Activated T-cell treated with anti-CD3 and anti-CD28 coated beads, Interleukin-2, amount 50 U/mL, for 1 hour (primary cell): ENCODE measurements around the gene RAB8A.
"Not testable (repeated sequence)": the region's sequence is repeated elsewhere in the genome, so short reads cannot be mapped to it uniquely, and the experiment has no call there.

Experiments used
- DNase-seq: peaks from one replicate; pipeline ENCODE4 v3.0.0-alpha.2; 2020

The RAB8A gene

DNA sequence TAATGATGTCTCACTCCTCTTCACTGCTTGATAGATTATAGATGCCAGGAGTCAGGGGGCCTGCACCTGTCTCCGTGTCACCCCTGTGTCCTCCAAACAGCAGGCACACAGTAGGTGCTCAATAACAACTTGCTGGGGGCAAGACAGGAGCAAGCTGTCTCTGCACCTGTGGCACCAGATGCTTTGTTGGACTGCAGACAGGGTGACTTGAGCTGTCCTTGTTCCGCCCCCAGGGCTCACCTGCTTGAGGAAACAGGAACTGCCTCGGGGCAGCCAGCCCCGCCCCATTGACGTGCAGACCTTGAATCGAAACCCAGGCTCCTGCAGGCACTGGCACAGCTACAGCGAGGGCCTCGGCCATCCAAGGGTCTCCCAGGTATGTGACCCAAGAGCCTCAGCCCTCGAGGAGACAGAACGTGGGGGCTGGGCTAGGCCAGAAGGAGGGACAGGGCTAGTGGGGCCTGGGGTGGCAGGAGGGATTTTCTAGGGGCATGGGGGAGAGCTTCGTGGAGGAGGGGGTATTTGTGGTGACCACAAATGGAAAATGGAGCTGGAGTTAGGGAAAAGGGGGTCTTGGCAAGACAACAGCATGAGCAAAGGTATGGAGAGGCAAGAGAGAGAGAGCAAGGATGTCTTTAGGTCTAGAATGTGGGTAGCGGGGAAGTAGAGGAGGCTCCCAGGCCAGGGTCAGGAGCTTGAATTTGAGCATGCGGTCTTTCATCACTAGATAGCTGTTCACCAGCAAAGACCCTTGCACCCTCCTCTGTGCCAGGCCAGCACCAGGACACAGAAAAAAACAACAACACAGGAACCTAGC is 31.9 kb downstream of the RAB8A start, which contains the start of gene HSH2D:
Gene HSH2D, plus strand, starts transcription at position 287 of the 817 bp plus-strand sequence. CDS start 5,066 bp downstream, outside the sequence.
- DNase-seq, result peak; percentile 77

DNA sequence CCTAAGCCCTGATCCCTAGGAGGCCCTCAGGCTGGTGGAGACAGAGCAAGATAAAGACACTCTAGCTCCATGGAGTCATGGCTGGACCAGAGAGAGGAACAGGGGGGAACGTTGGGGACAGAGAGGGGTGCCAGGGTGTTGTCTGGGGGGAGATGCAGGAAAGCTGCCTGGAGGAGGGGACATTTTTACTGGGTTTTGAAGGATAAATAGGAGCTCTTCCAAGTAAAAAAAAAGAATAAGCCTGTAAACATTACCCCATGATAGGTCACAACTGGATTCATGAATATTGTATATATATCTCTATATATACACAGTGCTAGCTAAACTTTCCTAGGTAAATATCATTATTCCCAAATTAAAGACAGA is 32.5 kb downstream of the RAB8A start:
- no peak for DNase-seq

DNA sequence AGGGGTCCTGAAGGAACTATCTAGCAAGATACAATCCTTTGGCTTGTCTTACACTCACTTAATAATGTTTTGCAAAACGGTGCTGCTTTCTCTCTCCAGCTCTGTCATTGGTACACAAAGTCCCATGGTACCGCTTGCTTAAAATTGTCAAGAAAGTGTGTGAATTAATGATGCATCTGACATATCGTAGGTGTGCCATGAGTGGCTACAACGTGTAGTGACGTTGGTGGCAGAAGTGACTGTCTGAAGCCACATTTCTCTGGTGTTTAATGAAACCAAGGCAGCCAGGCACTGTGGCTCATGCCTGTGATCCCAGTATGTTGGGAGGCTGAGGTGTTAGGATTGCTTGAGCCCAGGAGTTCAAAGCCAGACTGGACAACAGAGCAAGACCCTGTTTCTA is 34.4 kb downstream of the RAB8A start:
- DNase-seq, result no peak

DNA sequence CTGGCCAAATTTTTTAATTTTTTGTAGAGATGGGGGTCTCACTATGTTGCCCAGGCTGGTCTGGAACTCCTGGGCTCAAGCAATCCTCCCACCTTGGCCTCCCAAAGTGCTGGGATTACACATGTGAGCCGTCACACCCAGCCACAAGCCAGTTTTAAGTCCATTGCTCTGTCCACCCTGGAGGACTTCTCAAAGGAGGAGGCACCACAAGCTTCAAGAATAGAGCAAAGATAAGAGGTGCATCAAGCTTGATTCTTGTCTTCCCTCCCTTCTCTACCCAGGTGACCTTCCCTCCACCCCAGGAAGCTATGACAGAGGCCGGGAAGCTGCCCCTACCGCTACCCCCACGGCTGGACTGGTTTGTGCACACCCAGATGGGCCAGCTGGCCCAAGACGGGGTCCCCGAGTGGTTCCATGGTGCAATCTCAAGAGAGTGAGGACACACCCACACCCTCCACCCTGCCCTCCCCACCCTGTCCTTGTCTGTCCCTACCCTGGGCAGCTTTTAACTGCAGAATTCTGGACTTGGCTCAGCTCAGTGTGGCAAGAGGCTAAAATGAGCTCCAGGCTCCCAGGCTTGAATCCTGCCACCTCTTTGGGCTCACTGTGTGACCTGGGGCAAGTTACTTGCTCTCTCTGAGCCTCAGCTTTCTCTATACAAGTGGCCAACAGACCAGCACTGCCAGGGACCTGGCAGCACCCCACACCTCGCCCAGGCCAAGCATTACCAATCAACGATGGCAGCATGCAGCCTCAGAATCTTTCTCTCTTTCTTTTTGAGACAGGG is 36.9 kb downstream of the RAB8A start:
- DNase-seq, result no peak

DNA sequence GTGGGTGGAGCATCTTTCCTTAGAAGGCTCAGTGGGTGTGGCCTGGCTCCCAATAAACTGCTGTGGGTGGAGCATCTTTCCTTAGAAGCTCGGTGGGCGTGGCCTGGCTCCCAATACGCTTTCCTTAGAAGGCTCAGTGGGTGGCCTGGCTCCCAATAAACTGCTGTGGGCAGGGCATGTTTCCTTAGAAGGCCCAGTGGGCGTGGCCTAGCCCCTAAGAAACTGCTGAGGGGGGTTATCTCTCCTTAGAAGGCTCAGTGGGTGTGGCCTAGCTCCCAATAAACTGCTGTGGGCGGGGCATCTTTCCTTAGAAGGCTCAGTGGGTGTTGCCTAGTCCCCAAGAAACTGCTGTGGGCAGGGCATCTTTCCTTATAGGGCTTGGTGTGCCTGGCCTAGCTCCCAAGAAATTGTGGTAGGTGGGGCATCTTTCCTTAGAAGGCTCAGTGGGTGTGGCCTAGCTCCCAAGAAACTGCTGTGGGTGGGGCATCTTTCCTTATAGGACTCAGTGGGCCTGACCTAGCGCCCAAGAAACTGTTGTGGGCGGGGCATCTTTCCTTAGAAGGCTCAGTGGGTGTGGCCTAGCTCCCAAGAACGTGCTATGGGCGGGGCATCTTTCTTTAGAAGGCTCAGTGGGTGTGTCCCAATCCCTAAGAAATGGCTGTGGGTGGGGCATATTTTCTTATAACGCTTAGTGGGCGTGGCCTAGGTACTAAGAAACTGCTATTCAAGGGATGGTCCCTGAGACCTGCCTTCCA is 42.1 kb downstream of the RAB8A start:
- DNase-seq, result no peak

DNA sequence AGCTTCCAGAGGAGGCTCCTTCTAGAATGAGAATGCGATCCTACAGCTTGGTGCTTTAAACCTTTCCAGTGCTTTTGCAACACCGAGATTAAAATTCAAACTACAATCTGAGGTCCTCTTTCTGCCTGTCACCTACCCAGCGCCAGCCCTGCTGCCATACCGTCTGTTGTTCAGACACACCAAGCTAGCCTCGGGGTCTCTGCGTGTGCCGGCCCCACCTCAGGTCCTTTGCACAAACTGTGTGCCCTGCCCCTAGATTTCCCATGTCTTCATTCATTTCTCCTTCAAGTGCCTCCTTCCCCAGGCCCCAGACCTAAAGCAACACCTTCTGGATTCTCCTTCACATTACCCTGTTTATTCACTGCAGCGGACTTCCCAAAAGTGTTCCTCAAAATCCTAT is 42.9 kb downstream of the RAB8A start:
- no peak for DNase-seq

DNA sequence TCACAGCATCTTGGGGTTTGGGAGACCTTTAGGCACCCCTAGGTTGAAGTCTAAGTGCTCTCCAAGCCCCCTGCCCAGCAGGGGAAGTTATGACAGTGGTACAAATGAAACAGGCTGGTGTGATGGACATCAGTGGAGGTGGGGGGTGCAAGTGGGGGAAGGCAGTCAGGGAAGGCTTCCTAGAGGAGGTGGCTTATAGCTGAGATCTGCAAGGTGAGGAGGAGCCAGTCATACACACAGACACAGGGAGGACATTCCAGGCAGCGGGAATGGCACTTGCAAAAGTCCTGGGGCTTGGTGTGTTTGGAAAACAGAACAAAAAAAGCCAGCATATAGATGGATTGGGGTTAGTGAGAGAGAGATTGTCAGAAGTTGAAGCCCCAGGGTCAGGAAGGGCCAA is 43.4 kb downstream of the RAB8A start:
- DNase-seq, result no peak

DNA sequence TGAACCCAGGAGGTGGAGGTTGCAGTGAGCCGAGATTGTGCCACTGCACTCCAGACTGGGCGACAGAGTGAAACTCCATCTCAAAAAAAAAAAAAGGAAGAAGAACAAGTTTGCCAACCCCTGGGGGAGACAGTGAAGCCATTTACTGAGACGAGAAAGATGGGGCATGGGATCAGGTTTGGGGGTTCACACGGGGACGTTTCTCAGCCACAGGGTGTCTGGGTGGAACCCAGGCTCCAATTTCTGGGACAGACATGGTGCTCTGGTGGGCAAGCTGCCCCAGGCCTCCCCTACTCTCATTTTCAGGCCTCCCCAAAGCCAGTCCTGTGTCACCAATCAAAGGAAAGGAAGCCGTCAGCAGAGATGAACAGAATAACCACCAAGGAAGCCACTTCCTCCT is 45.2 kb downstream of the RAB8A start:
- no peak for DNase-seq

DNA sequence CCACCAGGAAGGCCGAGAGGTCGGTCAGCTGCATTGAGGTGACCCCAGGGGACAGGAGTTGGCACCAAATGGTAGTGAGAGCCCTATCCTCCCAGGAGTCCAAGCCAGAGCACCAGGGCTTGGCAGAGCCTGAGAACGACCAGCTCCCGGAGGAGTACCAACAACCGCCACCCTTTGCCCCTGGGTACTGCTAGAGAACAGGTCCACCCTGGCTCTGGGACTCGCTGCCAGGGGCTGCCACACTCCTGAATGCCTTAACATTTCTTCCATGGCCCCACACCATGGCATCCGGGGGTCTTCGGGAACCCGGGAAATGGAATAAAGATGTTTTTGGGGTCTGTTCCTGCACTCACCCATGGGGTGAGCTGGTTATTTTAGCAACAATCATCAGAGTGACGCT is 45.9 kb downstream of the RAB8A start:
- no peak for DNase-seq

DNA sequence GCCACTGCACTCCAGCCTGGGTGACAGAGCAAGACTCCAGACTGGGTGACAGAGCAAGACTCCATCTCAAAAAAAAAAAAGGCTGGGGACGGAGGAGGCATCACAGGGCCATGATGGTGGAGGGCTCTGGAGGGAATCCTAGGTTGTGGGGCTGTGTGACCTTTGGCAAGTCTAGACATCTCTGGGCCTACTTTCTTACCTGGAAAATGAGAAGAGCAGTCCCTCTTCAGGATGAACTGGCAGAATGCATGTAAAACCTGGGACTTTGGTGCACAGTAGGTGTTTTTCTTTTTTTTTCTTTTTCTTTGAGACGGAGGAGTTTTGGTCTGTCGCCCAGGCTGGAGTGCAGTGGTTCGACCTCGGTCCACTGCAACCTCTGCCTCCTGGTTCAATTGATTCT is 48.0 kb downstream of the RAB8A start:
- DNase-seq, result no peak

DNA sequence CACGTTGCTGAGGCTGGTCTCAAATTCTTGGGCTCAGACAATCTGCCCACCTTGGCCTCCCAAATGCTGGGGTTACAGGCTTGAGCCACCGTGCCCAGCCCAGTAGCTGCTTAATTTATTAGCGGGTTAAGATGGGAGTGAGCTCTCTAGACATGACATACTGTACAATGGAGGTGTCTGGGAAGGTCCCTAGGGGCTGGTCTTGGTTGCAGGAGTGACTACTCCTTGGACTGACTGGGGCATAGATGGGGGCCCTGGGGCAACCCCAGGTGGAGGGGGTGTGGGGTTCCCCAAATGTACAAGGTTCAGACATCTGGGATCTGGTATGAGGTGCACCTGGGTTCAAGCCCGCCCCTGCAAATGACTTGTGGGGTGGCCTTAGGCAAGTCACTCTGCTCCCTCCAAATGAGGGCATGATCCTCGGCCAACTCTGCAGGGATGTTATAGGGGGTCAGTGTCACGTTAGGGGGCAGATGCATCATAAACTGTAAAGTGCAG is 48.8 kb downstream of the RAB8A start:
- DNase-seq, result no peak

DNA sequence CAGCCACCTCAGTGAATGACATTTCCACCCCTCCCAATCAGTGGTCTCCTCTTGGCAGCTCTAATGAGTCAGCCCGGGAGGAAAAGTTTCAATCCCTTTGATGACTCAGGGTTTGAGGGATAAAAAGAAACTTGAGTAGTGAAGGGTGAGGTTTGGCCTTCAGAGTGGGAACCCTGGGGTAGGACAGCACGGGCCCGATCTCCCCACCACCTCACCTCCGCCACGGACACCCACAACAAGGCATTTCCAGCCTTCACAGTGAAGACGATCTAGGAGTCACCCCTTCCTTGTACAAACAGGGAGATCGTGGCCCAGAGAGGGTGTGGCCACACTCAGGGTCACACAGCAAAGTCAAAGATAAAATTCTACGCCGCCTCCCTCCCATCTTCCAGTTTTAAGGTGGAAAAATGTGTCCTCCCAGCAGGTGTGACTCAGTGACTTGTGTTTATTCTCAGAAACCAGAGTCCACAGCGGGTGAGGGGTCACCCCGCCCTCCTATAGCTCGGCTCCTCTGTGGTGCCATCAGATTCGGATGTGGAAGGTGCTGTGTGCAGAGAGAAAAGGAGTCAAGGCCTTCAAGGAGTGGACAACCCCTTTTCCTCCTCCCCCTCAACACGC is 49.4 kb downstream of the RAB8A start:
- no peak for DNase-seq

DNA sequence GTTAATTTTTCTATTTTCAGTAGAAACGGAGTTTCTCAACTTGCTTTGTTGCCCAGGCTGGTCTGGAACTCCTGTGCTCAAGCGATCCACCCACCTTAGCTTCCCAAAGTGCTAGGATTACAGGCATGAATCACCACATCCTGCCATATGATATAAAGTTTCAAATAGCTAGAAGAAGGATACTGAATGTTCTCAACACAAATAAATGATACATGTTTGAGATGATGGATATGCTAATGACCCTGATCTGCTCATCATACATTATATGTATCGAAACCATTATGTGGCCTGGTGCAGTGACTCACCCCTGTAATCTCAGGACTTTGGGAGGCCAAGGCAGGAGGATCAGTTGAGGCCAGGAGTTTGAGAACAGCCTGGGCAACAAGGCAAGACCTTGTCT is 50.2 kb downstream of the RAB8A start:
- no peak for DNase-seq

DNA sequence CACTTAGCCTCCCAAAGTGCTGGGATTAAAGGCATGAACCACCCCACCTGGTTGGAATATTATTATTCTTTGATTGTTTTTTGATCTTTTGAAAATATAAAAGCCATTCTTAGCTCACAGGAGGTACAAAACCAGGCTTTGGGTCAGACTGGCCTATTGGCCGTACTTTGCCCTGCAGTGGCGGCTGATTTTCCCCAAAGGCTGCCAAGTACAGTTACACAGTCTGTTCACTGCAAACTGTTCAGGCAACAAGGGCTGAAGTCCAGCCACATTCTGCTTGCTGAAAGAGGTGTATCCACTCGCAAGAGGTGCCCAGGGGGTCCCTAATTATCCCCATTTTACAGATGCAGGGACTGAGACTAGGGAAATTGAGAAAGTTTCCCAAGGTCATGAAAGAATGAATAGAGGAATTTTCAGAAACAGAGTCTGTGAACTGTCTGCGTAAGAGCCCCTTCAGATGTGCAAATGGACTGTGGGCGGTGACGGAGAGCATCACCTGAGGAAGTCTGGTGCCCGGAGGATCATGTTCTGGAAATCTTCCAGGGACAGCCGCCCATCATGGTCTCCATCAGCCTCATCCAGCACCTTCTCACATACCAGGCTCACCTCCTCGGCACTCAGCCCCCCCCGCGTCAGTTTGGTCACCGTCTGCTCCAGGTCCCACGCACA is 52.7 kb downstream of the RAB8A start:
- DNase-seq, result no peak

DNA sequence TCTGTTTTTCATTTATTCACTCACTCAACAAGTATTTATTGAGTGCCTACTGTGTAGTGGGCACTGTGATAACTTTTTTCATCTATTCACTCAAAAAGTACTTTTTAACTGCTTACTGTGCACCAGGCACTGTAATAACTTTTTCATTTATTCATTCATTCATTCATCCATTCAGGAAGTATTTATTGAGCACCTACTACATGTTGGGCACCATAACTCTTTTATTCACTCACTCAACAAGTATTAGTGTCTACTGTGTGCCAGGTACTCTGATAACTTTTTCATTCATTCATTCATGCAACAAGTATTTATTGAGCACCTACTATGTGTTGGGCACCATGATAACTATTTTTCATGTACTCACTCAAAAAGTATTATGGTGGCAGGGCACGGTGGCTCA is 54.7 kb downstream of the RAB8A start:
- DNase-seq, result no peak

DNA sequence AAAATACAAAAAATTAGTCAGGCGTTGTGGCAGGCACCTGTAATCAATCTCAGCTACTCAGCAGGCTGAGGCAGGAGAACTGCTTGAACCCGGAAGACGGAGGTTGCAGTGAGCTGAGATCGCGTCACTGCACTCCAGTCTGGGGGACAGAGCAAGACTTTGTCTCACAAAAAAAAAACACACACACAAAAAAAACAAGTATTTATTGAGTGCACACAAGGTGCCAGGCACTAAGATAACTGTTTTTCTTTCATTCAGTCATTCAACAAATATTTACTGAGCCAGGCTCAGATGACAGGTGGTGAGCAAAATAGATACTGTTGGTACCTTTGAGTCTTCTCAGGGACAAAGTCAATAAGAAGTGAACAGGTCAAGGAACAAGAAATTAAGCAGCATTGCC is 55.4 kb downstream of the RAB8A start:
- DNase-seq, result no peak

DNA sequence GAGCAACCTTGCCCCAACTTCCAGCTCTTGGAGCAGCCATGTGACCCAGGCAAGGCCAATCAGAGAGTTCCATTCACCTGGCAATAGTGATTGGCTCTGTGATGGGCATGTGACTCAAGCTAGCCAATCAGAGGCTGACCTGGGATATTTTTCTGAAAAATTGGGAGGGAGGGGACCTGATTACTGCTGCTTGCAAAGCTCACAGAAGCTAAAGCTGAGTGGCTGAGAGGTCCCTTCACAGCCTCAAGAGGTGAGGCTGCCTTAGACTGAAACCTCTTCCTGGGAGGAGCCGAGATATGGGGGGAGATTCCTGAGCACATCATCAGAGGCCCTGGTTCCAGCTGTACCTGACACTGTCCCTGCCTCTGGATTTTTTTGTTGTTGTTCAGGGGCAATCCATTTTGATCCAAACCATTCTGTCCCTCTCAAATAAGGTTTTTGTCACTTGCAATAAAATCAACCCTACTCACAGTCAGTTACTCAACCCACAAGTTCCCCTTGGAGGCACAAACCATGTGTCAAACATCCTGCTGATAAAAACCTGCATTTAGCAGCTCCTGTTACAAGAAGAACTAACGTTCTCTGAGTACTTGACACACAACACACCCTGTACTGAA is 56.9 kb downstream of the RAB8A start:
- no peak for DNase-seq

DNA sequence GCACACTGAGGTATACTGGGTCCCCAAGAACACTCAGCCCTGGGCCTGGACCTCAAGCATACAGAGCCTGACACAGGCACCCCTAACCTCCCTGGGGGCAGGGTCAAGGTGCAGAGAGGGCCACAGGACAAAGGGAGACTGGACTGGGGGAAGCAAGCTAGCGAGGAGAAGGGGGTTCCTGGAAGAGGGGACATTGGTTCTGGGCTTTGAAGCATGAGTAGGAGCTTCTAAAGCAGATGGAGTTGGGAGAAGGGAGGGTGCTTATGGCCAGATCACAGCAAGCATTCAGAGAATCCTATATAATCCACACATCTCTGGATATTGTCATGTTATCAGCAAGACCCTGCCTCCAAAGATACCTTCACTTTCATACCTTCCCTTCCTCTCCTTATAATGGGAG is 58.4 kb downstream of the RAB8A start:
- no peak for DNase-seq

DNA sequence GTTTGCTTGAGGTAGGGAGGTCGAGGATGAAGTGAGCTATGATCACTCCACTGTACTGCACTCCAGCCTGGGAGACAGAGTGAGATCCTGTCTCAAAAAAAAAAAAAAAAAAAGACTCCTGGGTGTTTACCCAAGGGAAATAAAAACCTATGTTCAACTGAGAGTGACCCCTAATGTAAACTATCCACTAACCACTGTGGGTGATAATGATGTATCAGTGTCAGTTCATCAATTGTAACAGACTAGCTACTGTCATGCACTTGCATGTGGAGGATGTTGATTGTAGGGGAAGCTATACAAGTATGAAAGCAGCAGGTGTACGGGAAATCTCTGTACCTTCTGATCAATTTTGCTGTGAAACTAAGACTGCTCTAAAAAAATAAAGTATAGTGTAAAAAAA is 64.3 kb downstream of the RAB8A start:
- no peak for DNase-seq

DNA sequence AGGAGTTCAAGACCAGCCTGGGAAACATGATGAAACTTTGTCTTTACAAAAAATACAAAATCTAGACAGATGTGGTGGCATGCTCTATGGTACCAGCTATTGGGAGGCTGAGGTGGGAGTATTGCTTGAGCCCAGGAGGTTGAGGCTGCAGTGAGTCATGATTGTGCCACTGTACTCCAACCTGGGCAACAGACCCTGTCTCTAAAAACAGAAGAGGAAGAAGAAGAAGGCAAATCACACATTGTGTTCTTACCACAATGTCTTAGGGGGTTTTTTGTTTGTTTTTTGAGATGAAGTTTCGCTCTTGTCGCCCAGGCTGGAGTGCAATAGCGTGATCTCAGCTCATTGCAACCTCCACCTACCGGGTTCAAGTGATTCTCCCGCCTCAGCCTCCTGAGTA is 67.2 kb downstream of the RAB8A start:
- DNase-seq, result not testable (repeated sequence)

DNA sequence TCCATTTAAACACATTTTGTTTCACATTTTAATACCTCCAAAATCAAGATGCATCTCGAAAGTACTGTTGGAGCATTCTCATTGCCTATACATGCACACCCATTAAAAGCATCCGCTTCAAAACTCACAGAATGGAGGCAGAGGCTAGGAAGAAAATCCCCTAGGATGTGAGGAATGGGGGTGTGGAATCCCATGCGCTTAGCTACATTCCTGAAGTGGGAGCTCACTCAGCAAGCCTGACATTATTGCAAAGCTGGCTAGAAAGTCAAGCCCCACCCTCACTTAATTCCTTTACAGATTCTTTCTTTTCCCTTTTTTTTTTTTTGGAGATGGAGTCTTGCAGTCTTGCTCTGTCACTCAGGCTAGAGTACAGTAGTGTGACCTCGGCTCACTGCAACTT is 68.9 kb downstream of the RAB8A start:
- DNase-seq, result no peak
